NT2/D1 (cell line): ENCODE measurements around the gene ZFHX2.

Experiments used
- YY1 ChIP-seq: IDR thresholded peaks from 2 replicates; pipeline ENCODE4 v1.6.1; 2011; ENCODE audit not compliant: insufficient read length, insufficient read depth
- ZNF274 ChIP-seq: IDR thresholded peaks from 2 replicates; pipeline ENCODE4 v1.6.1; 2011; ENCODE audit warnings: mild to moderate bottlenecking, low read depth, low read length

DNA sequence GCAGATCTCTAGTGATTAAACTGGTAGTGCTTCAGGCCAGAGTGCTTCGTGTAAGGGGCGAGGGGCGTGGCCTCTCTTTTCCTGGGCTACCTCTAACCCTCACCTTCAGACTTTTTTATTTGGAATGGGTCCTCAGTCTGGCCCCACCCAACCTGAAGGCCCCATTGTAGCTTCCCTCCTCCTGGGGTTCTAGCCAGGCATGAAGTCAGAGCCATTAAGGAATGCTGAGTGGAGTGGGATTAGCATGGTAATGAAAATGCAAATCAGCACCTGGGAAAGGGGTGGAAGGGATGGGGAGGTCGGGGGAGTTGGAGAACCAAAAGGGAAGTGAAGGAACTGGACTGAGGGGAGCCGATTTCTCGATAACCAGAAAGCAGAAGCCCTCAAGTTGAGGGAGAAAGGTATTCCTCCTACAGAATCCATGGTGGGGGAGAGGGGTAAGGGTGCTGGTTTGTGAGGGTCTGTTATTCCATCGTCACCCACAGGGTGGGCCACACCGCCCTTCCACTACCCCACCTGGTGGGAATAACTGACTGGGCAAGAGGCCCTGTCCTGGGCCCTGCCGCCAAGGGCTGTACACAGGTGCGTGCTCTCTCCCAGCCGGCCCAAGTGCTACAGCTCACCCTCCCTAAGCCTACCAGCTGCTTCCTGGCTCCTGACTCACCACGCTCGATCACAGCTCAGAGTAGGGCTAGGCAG, 14.1 kb downstream of the ZFHX2 start:
- TF ChIP-seq YY1: no peak
- TF ChIP-seq ZNF274: no peak
